ENCODE data around the gene GNAO1.

GRCh38 chr16:56196381-56196780, 5.1 kb downstream of the GNAO1 start:
- TF ChIP-seq CTCF (IDR thresholded peaks at IDR 0.05) (no peak), POLR2A (IDR thresholded peaks at IDR 0.05) (no peak), EP300 (IDR thresholded peaks at IDR 0.05) (no peak)
